ENCODE results near the gene PTPA.

DNA sequence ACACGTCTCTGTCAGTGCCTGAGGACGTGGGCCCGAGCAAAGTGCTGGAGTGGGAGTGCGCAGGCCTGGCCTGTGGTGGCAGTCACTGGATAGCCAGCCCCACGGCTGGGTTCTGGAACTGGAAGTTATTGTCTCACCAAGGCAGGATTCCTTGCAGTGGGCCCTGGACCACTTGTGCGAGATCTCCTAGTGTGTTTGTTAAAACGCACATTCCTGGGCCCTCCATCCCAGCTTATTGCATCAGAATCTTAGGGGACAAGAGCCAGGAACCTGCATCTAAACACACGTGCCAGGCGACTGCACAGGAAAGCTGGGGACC, 26.9 kb downstream of the PTPA start:
- TF ChIP-seq, protein P1, sequence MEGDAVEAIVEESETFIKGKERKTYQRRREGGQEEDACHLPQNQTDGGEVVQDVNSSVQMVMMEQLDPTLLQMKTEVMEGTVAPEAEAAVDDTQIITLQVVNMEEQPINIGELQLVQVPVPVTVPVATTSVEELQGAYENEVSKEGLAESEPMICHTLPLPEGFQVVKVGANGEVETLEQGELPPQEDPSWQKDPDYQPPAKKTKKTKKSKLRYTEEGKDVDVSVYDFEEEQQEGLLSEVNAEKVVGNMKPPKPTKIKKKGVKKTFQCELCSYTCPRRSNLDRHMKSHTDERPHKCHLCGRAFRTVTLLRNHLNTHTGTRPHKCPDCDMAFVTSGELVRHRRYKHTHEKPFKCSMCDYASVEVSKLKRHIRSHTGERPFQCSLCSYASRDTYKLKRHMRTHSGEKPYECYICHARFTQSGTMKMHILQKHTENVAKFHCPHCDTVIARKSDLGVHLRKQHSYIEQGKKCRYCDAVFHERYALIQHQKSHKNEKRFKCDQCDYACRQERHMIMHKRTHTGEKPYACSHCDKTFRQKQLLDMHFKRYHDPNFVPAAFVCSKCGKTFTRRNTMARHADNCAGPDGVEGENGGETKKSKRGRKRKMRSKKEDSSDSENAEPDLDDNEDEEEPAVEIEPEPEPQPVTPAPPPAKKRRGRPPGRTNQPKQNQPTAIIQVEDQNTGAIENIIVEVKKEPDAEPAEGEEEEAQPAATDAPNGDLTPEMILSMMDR (IDR thresholded peaks at IDR 0.05), result no peak
- no peak for TF ChIP-seq POLR2A (IDR thresholded peaks at IDR 0.05)

Measured in heart left ventricle (tissue), 13 donors.